H1 (cell line): Measurements from ENCODE around the gene LRP2BP. TPM values are rescaled to one million over a fixed set of nuclear protein-coding genes. Genes with fewer than 3 reads are reported as not detected.

ENCODE experiments used
- CTCF ChIA-PET: fragments of 300-600 bp; sonication (Branson Sonifier 250); formaldehyde crosslinking; loops from one replicate; lab custom pipeline; 2021; ENCODE audit not compliant: partially characterized antibody; lab: Charles Lee
- POLR2A ChIA-PET: fragments of 300-600 bp; sonication (Branson Sonifier 250); formaldehyde crosslinking; loops from one replicate; lab custom pipeline; 2021; ENCODE audit warnings: inconsistent platforms; ENCODE audit not compliant: partially characterized antibody; lab: Charles Lee
- DNase-seq, 2 experiments: peaks; one replicate each; pipeline versions ENCODE4 v3.0.0 to v3.0.0-alpha.2; 2010 to 2022; ENCODE audit warnings: low spot score in 2 of 2, low read depth in 1 of 2, mixed read lengths in 1 of 2
- FAIRE-seq: peaks from 2 replicates; lab custom pipeline; 2011; peaks lifted over from hg19 to GRCh38; lab: Jason Lieb, UNC
- H2AFZ ChIP-seq: 2 replicates; pipeline ENCODE4 v1.8.1; 2012; ENCODE audit warnings: low read length, inconsistent platforms
- H2AK5ac ChIP-seq: 2 replicates; pipeline ENCODE4 v1.6.1; 2013; ENCODE audit warnings: low read depth, low read length
- H2BK120ac ChIP-seq: replicated peaks from 2 replicates; pipeline ENCODE3; 2013; ENCODE audit warnings: low read depth, low read length, inconsistent platforms
- H2BK12ac ChIP-seq: 2 replicates; pipeline ENCODE4 v1.6.1; 2013; ENCODE audit warnings: low read depth, low read length
- H2BK15ac ChIP-seq: 2 replicates; pipeline ENCODE4 v1.6.1; 2013; ENCODE audit warnings: low read length
- H2BK20ac ChIP-seq: 2 replicates; pipeline ENCODE4 v1.6.1; 2013; ENCODE audit warnings: low read length
- H2BK5ac ChIP-seq: 2 replicates; pipeline ENCODE4 v1.6.1; 2013; ENCODE audit warnings: low read depth, low read length
- H3K14ac ChIP-seq: 2 replicates; pipeline ENCODE4 v1.6.1; 2013; ENCODE audit warnings: inconsistent platforms; ENCODE audit not compliant: insufficient read length
- H3K18ac ChIP-seq: 2 replicates; pipeline ENCODE4 v1.6.1; 2013; ENCODE audit warnings: low read length; ENCODE audit errors: extremely low read depth
- H3K23ac ChIP-seq: 2 replicates; pipeline ENCODE4 v1.6.1; 2013; ENCODE audit warnings: inconsistent platforms; ENCODE audit not compliant: insufficient read length
- H3K23me2 ChIP-seq: 2 replicates; pipeline ENCODE4 v1.6.1; 2013; ENCODE audit warnings: low read depth, low read length
- H3K27ac ChIP-seq: 2 replicates; pipeline ENCODE4 v1.6.1; 2011; ENCODE audit warnings: low read depth, low read length, inconsistent platforms
- H3K27me3 ChIP-seq, 4 experiments: replicated peaks in 1 of 4; 1 replicate in 1 of 4; 2 replicates in 3 of 4; pipeline versions ENCODE4 v1.6.1 to v1.8.1; 2011 to 2013; ENCODE audit warnings: low read length in 3 of 4, mild to moderate bottlenecking in 3 of 4, inconsistent platforms in 2 of 4, mixed read lengths in 2 of 4, moderate library complexity in 1 of 4; ENCODE audit not compliant: control insufficient read depth in 3 of 4, insufficient read depth in 3 of 4; ENCODE audit errors: extremely low read depth in 1 of 4
- H3K36me3 ChIP-seq, 4 experiments: 2 replicates each; pipeline versions ENCODE4 v1.6.1 to v1.8.1; 2011 to 2013; ENCODE audit warnings: mild to moderate bottlenecking in 4 of 4, low read length in 3 of 4, moderate library complexity in 2 of 4, control low read depth in 1 of 4, inconsistent platforms in 1 of 4; ENCODE audit not compliant: insufficient read depth in 4 of 4, control insufficient read depth in 2 of 4
- H3K4ac ChIP-seq: replicated peaks from 2 replicates; pipeline ENCODE3; 2013; ENCODE audit warnings: low read length, low read depth, mixed read lengths, inconsistent platforms; ENCODE audit not compliant: insufficient read length
- H3K4me1 ChIP-seq, 4 experiments: replicated peaks in 1 of 4; 1 replicate in 1 of 4; 2 replicates in 3 of 4; pipeline versions ENCODE4 v1.6.1 to v1.8.1; 2011 to 2013; ENCODE audit warnings: low read length in 3 of 4, inconsistent platforms in 2 of 4, mixed read lengths in 1 of 4; ENCODE audit not compliant: insufficient read depth in 4 of 4, control insufficient read depth in 3 of 4
- H3K4me2 ChIP-seq, 2 experiments: 2 replicates each; pipeline versions ENCODE4 v1.6.1 to v1.8.1; 2011 to 2013; ENCODE audit warnings: low read depth in 2 of 2, low read length in 2 of 2, control low read depth in 1 of 2, inconsistent platforms in 1 of 2, mild to moderate bottlenecking in 1 of 2; ENCODE audit not compliant: insufficient read depth in 1 of 2
- H3K4me3 ChIP-seq, 4 experiments: fragments of 200-600, 300-600 bp in 1 of 4; sonication (generic), shearing (Covaris generic), sonication (Bioruptor Twin) in 1 of 4; 2 replicates each; pipeline versions ENCODE4 v1.5.1 to v1.8.1; 2011 to 2016; ENCODE audit warnings: low read length in 4 of 4, low read depth in 3 of 4, control low read depth in 2 of 4, inconsistent platforms in 2 of 4, mild to moderate bottlenecking in 2 of 4, mixed read lengths in 1 of 4, moderate library complexity in 1 of 4; ENCODE audit not compliant: insufficient read depth in 2 of 4; ENCODE audit errors: extremely low read depth in 1 of 4
- H3K56ac ChIP-seq: replicated peaks from 2 replicates; pipeline ENCODE3; 2013; ENCODE audit warnings: low read depth, mild to moderate bottlenecking, mixed read lengths, low read length, inconsistent platforms; ENCODE audit not compliant: insufficient read length
- H3K79me1 ChIP-seq: 2 replicates; pipeline ENCODE4 v1.6.1; 2013; ENCODE audit warnings: low read depth, low read length, control low read depth
- H3K79me2 ChIP-seq, 2 experiments: 2 replicates each; pipeline versions ENCODE4 v1.6.1 to v1.8.1; 2012 to 2013; ENCODE audit warnings: low read length in 2 of 2, mild to moderate bottlenecking in 2 of 2, inconsistent platforms in 1 of 2; ENCODE audit not compliant: insufficient read depth in 2 of 2, control insufficient read depth in 1 of 2
- H3K9ac ChIP-seq, 4 experiments: replicated peaks in 1 of 4; 1 replicate in 1 of 4; 2 replicates in 3 of 4; pipeline versions ENCODE4 v1.6.1 to v1.8.1; 2011 to 2013; ENCODE audit warnings: low read depth in 3 of 4, low read length in 3 of 4, control low read depth in 2 of 4, mild to moderate bottlenecking in 2 of 4, moderate library complexity in 2 of 4, inconsistent platforms in 1 of 4; ENCODE audit errors: extremely low read depth in 1 of 4
- H3K9me3 ChIP-seq, 2 experiments: 2 replicates each; pipeline versions ENCODE4 v1.6.1 to v1.8.1; 2012 to 2013; ENCODE audit warnings: mild to moderate bottlenecking in 2 of 2, moderate library complexity in 2 of 2, control low read depth in 1 of 2, inconsistent platforms in 1 of 2, low read depth in 1 of 2, low read length in 1 of 2, mixed read lengths in 1 of 2; ENCODE audit not compliant: insufficient read depth in 2 of 2
- H4K20me1 ChIP-seq, 2 experiments: replicated peaks in 1 of 2; 2 replicates each; pipeline versions ENCODE3 to v1.8.1; 2011 to 2013; ENCODE audit warnings: inconsistent platforms in 2 of 2, low read length in 2 of 2, mild to moderate bottlenecking in 1 of 2; ENCODE audit not compliant: insufficient read depth in 2 of 2, control insufficient read depth in 1 of 2
- H4K5ac ChIP-seq: 2 replicates; pipeline ENCODE4 v1.6.1; 2013; ENCODE audit warnings: low read length, low read depth, mixed read lengths, inconsistent platforms; ENCODE audit not compliant: insufficient read length
- H4K8ac ChIP-seq: 2 replicates; pipeline ENCODE4 v1.8.0; 2013; ENCODE audit warnings: mild to moderate bottlenecking, moderate library complexity, low read length, inconsistent platforms; ENCODE audit not compliant: insufficient read depth; ENCODE audit errors: extremely low read depth
- H4K91ac ChIP-seq: replicated peaks from 2 replicates; pipeline ENCODE3; 2013; ENCODE audit warnings: low read length, mixed read lengths, inconsistent platforms; ENCODE audit not compliant: insufficient read length
- CEBPB ChIP-seq: IDR thresholded peaks from 2 replicates; pipeline ENCODE4 v1.6.1; 2012; ENCODE audit warnings: low read depth, low read length
- CHD1 ChIP-seq: IDR thresholded peaks from 2 replicates; pipeline ENCODE4 v1.6.1; 2012; ENCODE audit warnings: low read depth, low read length, improper control_type of control experiment
- CHD2 ChIP-seq: IDR thresholded peaks from 2 replicates; pipeline ENCODE4 v1.6.1; 2012; ENCODE audit warnings: low read length, improper control_type of control experiment
- HDAC6 ChIP-seq: IDR thresholded peaks from one replicate; pipeline ENCODE4 v1.7.1; 2012; ENCODE audit warnings: low read depth, mild to moderate bottlenecking, inconsistent platforms, low read length, moderate library complexity
- JUND ChIP-seq: IDR thresholded peaks from 2 replicates; pipeline ENCODE4 v1.6.1; 2011; ENCODE audit warnings: mild to moderate bottlenecking, improper control_type of control experiment, low read length
- KDM1A ChIP-seq: fragments of 200-600, 300-600 bp; sonication (generic); IDR thresholded peaks from 2 replicates; pipeline ENCODE4 v1.7.1; 2016; ENCODE audit warnings: mild to moderate bottlenecking, low read length, borderline replicate concordance
- KDM4A ChIP-seq: IDR thresholded peaks from one replicate; pipeline ENCODE4 v1.7.1; 2012; ENCODE audit warnings: low read depth, mild to moderate bottlenecking, moderate library complexity, low read length, inconsistent platforms; ENCODE audit not compliant: severe bottlenecking
- RAD21 ChIP-seq, 2 experiments: IDR thresholded peaks in 1 of 2; conservative IDR thresholded peaks in 1 of 2; 2 replicates each; pipeline ENCODE4 v1.6.1; 2011; ENCODE audit warnings: low read depth in 2 of 2, low read length in 2 of 2, improper control_type of control experiment in 1 of 2, inconsistent platforms in 1 of 2, mild to moderate bottlenecking in 1 of 2, moderate library complexity in 1 of 2
- RBBP5 ChIP-seq: IDR thresholded peaks from 2 replicates; pipeline ENCODE4 v1.7.1; 2012; ENCODE audit warnings: low read depth, mild to moderate bottlenecking, inconsistent platforms, low read length, moderate library complexity, borderline replicate concordance
- SIN3A ChIP-seq, 2 experiments: IDR thresholded peaks in 1 of 2; conservative IDR thresholded peaks in 1 of 2; 2 replicates each; pipeline ENCODE4 v1.6.1; 2011 to 2012; ENCODE audit warnings: low read length in 2 of 2, improper control_type of control experiment in 1 of 2, low read depth in 1 of 2, mild to moderate bottlenecking in 1 of 2
- SP2 ChIP-seq: IDR thresholded peaks from 2 replicates; pipeline ENCODE4 v1.6.1; 2012; ENCODE audit warnings: mild to moderate bottlenecking, low read length, inconsistent platforms
- SP4 ChIP-seq: IDR thresholded peaks from 2 replicates; pipeline ENCODE4 v1.6.1; 2012; ENCODE audit warnings: low read length, inconsistent platforms
- WGBS, 2 experiments: shearing (Covaris generic) in 1 of 2; methylation state at CpG; one replicate each; pipeline versions ENCODE4 v1.1.6 to v1.1.7; 2013 to 2015; ENCODE audit warnings: low lambda C conversion rate in 2 of 2, mixed read lengths in 2 of 2, inconsistent platforms in 1 of 2, low coverage in 1 of 2, missing lambda C conversion rate in 1 of 2; ENCODE audit not compliant: insufficient replicate concordance in 2 of 2, insufficient coverage in 1 of 2, insufficient read length in 1 of 2; ENCODE audit errors: extremely low coverage in 1 of 2, missing lambda C conversion rate in 1 of 2; 5-methylcytosine and 5-hydroxymethylcytosine counted together
- polyA plus RNA-seq, 7 experiments: library from polyadenylated mRNA; depleted of rRNA in 3 of 7; stranded (reverse) in 5 of 7; unstranded in 2 of 7; fragments of >200 nt in 5 of 7; fragments of 200-250 nt in 2 of 7; gene quantifications; 1 replicate in 5 of 7; 2 replicates in 1 of 7; 4 replicates in 1 of 7; pipeline versions ENCODE4 v1.2.1 to v1.2.3, GENCODE V29; 2011 to 2013; ENCODE audit warnings: missing spikeins in 2 of 7, mixed read lengths in 2 of 7
- total RNA-seq: library from RNA; stranded (reverse); fragmentation: NEBNext Ultra II Directional; extraction: Animal tissue kit (Norgen Biotek cat#: 25700); gene quantifications from 2 replicates; pipeline ENCODE4 v1.2.1, GENCODE V29; 2021

Gene LRP2BP
- total and polyA plus RNA-seq, 2 of the 8 experiments (the other 6 are each of a cell fraction or from before 2014, with no cell fraction given): 0.12 to 0.30 TPM

GRCh38 chr4:185404031-185404430 lies 8.3 kb upstream of the LRP2BP start:
- no peak overlapping the region for H2BK20ac ChIP-seq
- no peak overlapping the region for H2BK5ac ChIP-seq
- no peak overlapping the region for H4K5ac ChIP-seq
- no peaks in the 10 kb centered on the region for H3K23me2 ChIP-seq
- DNase-seq (no peak), FAIRE-seq (no peak)
- H3K9ac ChIP-seq: no peak overlapping the region
- POLR2A ChIA-PET: no interaction called here
- H2BK15ac ChIP-seq: no peak overlapping the region
- H4K20me1 ChIP-seq: no peaks in the 10 kb centered on the region
- no peak overlapping the region for H3K18ac ChIP-seq
- H2AFZ ChIP-seq: no peak overlapping the region
- CTCF ChIA-PET: interaction anchor here (1.1 kb wide), 1 partner anchor 194 kb away, joined by 3 read pairs; no protein-coding TSS in a partner anchor
- no peak overlapping the region for H3K4ac ChIP-seq
- no peak overlapping the region for H3K4me3 ChIP-seq
- no peaks in the 10 kb centered on the region for H3K9me3 ChIP-seq
- H2AK5ac ChIP-seq: no peak overlapping the region
- H3K36me3 ChIP-seq: peaks cover 0 to 38% (median 7%) of the 10 kb centered on the region in 4 experiments; a peak in 4 of 8 replicates
- H4K8ac ChIP-seq: no peak overlapping the region
- no peaks in the 10 kb centered on the region for H3K4me1 ChIP-seq
- no peaks in the 10 kb centered on the region for H3K27me3 ChIP-seq
- H3K79me1 ChIP-seq: no peaks in the 10 kb centered on the region
- H2BK120ac ChIP-seq: no peak overlapping the region
- WGBS, 2 experiments: 100% methylated on average over 1 of the region's 4 CpGs; no CpG with 5 or more reads in 1 of the 2 experiments
- TF ChIP-seq KDM4A (no peak), HDAC6 (no peak), RBBP5 (no peak), RAD21 (IDR thresholded peaks at IDR 0.05 in 1 of 2, conservative IDR thresholded peaks at IDR 0.05 in 1 of 2; ENCODE audit: low read depth in 2 of 2, low read length in 2 of 2) (no peak), JUND (no peak), SP4 (no peak), SIN3A (conservative IDR thresholded peaks at IDR 0.05 in 1 of 2, IDR thresholded peaks at IDR 0.05 in 1 of 2; ENCODE audit: low read depth in 1 of 2, low read length in 2 of 2) (no peak), CHD2 (no peak), CEBPB (no peak), SP2 (no peak), KDM1A (no peak), CHD1 (no peak)
- no peak overlapping the region for H3K56ac ChIP-seq
- H3K23ac ChIP-seq: no peak overlapping the region
- no peak overlapping the region for H4K91ac ChIP-seq
- H2BK12ac ChIP-seq: no peak overlapping the region
- no peak overlapping the region for H3K4me2 ChIP-seq
- H3K27ac ChIP-seq: no peak overlapping the region
- no peaks in the 10 kb centered on the region for H3K79me2 ChIP-seq
- H3K14ac ChIP-seq: no peak overlapping the region
